Hepatocyte (in vitro differentiated cells): ENCODE data around the gene CDCA7.
"Not testable (repeated sequence)": the region's sequence is repeated elsewhere in the genome, so short reads cannot be mapped to it uniquely, and the experiment has no call there.

Source experiments
- EZH2 ChIP-seq: fragments of 200-600 bp; sonication (generic); IDR thresholded peaks from 2 replicates; pipeline ENCODE4 v1.6.1; 2016; ENCODE audit warnings: antibody characterized with exemption, mild to moderate bottlenecking, borderline replicate concordance
- EZH2phosphoT487 ChIP-seq: fragments of 200-600 bp; sonication (generic); IDR thresholded peaks from one replicate; pipeline ENCODE4 v1.6.1; 2018; ENCODE audit warnings: antibody characterized with exemption, mild to moderate bottlenecking, low read depth, moderate library complexity; ENCODE audit not compliant: unreplicated experiment, severe bottlenecking
- TF ChIP-seq, protein P1 (sequence below): fragments of 200-600 bp; sonication (generic); IDR thresholded peaks from 2 replicates; pipeline ENCODE4 v1.5.1; 2016; ENCODE audit warnings: antibody characterized with exemption, mild to moderate bottlenecking; ENCODE audit not compliant: poor library complexity

DNA sequence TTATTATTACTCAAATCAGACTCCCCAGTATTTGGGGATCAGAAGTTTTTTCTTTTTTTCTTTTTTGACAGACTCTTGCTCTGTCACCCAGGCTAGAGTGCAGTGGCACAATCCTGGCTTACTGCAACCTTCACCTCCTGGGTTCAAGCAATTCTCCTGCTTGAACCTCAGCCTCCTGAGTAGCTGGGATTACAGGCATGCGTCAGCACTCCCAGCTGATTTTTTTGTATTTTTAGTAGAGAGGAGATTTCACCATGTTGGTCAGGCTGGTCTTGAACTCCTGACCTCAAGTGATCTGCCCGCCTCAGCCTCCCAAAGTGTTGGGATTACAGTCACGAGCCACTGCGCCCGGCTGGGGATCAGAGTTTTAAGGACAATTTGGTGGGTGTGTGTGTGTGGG lies 45.3 kb upstream of the CDCA7 start:
- TF ChIP-seq, protein P1, sequence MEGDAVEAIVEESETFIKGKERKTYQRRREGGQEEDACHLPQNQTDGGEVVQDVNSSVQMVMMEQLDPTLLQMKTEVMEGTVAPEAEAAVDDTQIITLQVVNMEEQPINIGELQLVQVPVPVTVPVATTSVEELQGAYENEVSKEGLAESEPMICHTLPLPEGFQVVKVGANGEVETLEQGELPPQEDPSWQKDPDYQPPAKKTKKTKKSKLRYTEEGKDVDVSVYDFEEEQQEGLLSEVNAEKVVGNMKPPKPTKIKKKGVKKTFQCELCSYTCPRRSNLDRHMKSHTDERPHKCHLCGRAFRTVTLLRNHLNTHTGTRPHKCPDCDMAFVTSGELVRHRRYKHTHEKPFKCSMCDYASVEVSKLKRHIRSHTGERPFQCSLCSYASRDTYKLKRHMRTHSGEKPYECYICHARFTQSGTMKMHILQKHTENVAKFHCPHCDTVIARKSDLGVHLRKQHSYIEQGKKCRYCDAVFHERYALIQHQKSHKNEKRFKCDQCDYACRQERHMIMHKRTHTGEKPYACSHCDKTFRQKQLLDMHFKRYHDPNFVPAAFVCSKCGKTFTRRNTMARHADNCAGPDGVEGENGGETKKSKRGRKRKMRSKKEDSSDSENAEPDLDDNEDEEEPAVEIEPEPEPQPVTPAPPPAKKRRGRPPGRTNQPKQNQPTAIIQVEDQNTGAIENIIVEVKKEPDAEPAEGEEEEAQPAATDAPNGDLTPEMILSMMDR: not testable (repeated sequence)
- TF ChIP-seq EZH2, EZH2phosphoT487: not testable (repeated sequence)
